Transverse colon (tissue), 4 donors: ENCODE data around the gene VWF.

Experiments
- CTCF ChIP-seq, 5 experiments: fragments of 200-600 bp in 3 of 5; fragments of 450-650 bp in 2 of 5; sonication (generic) in 3 of 5; IDR thresholded peaks; 1 replicate in 2 of 5; 2 replicates in 3 of 5; pipeline ENCODE4 v1.5.1; 2016 to 2017; ENCODE audit warnings: antibody characterized with exemption in 5 of 5, inconsistent platforms in 3 of 5, mild to moderate bottlenecking in 2 of 5, moderate library complexity in 1 of 5
- POLR2A ChIP-seq: fragments of 450-650 bp; IDR thresholded peaks from one replicate; pipeline ENCODE4 v1.6.1; 2016; ENCODE audit warnings: antibody characterized with exemption, mild to moderate bottlenecking, moderate library complexity
- POLR2AphosphoS5 ChIP-seq, 3 donors: sonication (generic); formaldehyde crosslinking; IDR thresholded peaks; one replicate each; pipeline ENCODE4 v1.6.1; 2016; ENCODE audit warnings: antibody characterized with exemption in 3 of 3

GRCh38 chr12:6071589-6071988, 52.9 kb downstream of the VWF start:
- TF ChIP-seq POLR2AphosphoS5 (IDR thresholded peaks at IDR 0.05) (no peak), CTCF (IDR thresholded peaks at IDR 0.05) (no peak), POLR2A (no peak)
